Posterior cingulate gyrus (tissue), 11 donors: ENCODE measurements around the gene TUBA4A.
A peak's percentile ranks its signal among the peaks of the same experiment; 100 is the strongest.
"Not testable (repeated sequence)": the region's sequence is repeated elsewhere in the genome, so short reads cannot be mapped to it uniquely, and the experiment has no call there.

ENCODE experiments used
- DNase-seq, 10 donors: peaks; one replicate each; pipeline versions ENCODE4 v3.0.0 to v3.0.0-alpha.2; 2020 to 2021; ENCODE audit warnings: mixed read lengths in 3 of 10
- intact Hi-C: fragments of 100-400 bp; cut with DNase I; formaldehyde crosslinking; loops from one replicate; pipeline ENCODE4 v1.15.1; 2023

The TUBA4A gene

GRCh38 chr2:219287580-219288265, 34.0 kb upstream of the TUBA4A start:
- DNase-seq, result peak in 1 of 10 donors; percentile 62
- intact Hi-C loops, result no loop called here

DNA sequence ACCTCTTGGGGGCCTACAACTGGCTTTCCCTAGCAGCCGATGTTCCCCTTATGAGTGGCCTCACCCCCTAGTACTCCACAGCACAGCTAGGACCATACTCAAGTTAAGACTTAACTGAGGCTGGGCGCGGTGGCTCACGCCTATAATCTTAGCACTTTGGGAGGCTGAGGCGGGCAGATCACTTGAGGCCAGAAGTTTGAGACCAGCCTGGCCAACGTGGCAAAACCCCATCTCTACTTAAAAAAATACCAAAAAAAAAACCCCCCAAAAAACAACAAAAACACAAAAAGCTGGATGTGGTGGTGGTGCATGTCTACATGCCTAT, 33.4 kb upstream of the TUBA4A start:
- intact Hi-C loops, DNase-seq: not testable (repeated sequence)

GRCh38 chr2:219286436-219287115, 32.9 kb upstream of the TUBA4A start:
- intact Hi-C loops, result no loop called here
- peak in 4 of 10 donors; percentile 51 to 94 (median 70) for DNase-seq

GRCh38 chr2:219285894-219286425, 32.2 kb upstream of the TUBA4A start:
- DNase-seq, result peak in 8 of 10 donors; percentile 55 to 96 (median 81)
- intact Hi-C loops, result no loop called here

DNA sequence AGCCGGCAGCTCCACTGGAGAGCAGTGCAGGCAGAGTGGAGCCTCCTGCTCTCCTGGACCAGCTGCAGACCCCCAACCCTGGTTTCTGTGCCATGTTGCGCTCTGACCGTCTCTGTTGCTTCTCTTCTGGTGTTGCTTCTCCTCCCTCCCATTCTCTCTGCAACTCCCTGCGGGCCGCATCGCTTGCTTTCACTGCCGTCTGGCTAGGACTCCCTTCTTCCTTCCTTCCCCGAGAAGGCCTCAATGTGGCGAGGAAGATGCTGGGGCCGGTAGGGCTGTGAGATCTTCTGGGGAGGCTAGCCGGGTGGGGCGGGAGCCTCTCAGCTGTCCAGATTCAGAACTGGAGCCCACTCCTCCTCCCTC, 31.6 kb upstream of the TUBA4A start:
- DNase-seq, result peak in 1 of 10 donors; percentile 74
- intact Hi-C loops, result no loop called here

DNA sequence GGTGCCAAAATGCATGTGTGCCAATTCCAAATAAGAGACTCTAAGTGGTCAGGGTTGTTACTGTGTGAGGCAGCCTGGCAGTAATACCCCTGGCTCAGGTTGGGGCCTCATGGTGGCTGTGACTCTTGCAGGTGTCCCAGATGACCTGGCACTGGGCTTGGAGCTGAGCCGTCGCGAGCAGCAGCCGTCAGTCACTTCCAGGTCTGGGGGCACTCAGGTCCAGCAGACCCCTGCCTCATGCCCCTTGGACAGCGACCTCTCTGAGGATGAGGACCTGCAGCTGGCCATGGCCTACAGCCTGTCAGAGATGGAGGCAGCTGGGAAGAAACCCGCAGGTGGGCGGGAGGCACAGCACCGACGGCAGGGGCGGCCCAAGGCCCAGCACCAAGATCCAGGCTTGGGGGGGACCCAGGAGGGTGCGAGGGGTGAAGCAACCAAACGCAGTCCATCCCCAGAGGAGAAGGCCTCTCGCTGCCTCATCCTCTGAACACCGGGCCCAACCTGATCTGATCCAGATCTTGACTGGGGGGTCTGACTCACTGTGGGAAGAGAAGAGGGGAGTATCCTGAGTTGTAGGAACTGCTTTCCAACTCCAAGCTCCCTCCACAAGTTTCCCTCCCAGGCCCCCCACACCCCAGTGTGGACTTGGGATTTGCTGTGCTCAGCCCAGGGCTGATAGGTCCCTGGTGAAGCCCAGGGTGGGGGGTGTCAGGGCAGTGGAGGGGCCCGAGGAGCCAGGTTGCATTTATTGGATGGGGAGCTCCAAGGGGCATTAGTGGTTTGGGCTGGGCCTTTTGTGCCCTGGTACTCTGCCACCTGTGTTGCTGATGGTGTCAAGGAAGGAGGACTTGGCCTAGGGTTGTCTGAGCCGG, 31.0 kb upstream of the TUBA4A start:
- DNase-seq, result peak in 1 of 10 donors; percentile 81
- intact Hi-C loops, result no loop called here

GRCh38 chr2:219282943-219283581, 29.3 kb upstream of the TUBA4A start:
- DNase-seq, result peak in 3 of 10 donors; percentile 70 to 92 (median 89)
- intact Hi-C loops, result no loop called here

- intact Hi-C loops, result no loop called here
- DNase-seq, result peak in 3 of 10 donors; percentile 47 to 88 (median 60)
Measured at GRCh38 chr2:219282375-219282774, 28.7 kb upstream of the TUBA4A start.

DNA sequence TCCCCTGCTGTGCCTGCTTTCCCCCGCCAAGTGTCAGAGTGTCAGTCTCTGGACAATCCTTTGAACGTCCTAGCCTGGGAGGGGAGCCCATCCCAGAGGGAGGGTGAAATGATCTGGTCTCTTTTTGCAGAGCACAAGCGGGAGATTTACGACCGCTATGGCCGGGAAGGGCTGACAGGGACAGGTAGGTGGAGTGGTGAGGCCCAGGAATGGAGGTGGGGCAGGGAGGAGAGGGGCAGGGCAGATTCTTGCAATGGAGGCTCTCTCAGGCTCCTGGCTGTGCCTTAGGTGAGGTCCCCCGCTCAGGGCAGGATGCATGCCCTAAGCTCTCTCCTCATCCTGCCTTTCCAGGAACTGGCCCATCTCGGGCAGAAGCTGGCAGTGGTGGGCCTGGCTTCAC, 27.9 kb upstream of the TUBA4A start:
- DNase-seq, result peak in 2 of 10 donors; percentile 47 to 73
- intact Hi-C loops, result no loop called here

DNA sequence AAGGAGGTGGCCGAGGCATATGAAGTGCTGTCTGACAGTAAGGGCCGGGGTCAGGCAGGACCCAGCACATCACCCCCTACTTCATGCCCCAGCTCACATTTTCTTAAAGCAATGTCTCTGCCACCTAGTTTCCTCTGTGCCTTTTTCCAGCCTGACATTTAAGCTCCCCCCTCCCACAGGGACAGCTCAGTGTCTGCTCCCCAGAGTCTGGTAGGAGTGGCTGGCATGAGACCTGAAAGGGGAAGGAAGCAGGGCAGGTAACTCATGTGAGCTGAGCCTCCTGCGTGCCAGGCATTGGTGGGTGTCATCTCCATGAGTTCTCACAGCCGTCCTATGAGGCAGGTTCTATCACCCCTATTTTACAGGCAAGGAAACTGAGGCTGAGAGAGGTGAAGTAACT, 26.9 kb upstream of the TUBA4A start:
- intact Hi-C loops, result no loop called here
- DNase-seq, result no peak

GRCh38 chr2:219279916-219280516, 26.3 kb upstream of the TUBA4A start:
- intact Hi-C loops, result loop anchor here (2.0 to 5.0 kb wide), 2 partner anchors 103 to 107 kb away; partner anchors contain the start of genes CNPPD1 and DNPEP

DNA sequence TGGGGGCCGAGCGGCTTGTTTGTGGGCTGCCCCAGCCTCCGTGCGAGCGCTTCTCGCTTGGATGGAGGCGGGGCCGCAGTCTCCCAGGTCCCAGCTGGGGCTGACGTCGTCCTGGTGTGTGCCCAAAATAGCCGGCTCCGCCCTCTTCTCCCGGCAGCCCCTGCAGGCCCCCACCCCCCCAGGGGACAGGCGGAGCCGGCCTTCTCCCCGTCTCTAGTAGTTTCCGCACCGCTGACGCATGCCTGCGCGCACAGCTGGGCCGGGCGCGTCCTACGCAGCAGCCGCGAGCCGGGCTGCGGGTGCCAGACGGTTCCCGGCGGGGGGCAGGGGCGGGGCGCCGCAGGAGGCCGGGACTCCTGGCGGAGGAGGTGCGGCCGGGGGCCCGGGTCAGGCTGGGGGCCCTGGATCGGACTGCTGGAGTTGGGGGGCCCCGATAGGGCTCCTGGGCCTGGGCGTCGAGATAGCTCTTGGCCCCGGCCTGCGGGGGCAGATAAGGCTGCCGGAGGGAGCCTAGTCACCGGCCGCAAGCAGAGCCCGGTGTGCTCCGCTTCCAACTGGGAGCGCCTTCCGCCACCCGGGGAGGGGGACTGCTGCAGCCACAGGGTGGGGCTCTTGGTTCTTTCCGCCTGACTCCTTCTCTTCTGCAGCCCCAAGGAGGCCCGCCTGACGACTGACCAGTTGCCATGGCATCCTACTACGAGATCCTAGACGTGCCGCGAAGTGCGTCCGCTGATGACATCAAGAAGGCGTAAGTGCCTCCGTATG, 25.6 kb upstream of the TUBA4A start, which contains the start of gene DNAJB2:
TSS of gene DNAJB2 (plus strand) at position 216 of the 765 bp plus-strand sequence. CDS start at position 684, 468 bp downstream.
- peak; percentile 98 to 100 (median 99) for DNase-seq
- intact Hi-C loops, result loop anchor here (2.0 to 5.0 kb wide), 2 partner anchors 103 to 108 kb away; partner anchors contain the start of genes CNPPD1 and DNPEP

More at GRCh38 chr2:219279916-219280516, 26.3 kb upstream of the TUBA4A start:
- DNase-seq, result peak in 1 of 10 donors; percentile 67

DNA sequence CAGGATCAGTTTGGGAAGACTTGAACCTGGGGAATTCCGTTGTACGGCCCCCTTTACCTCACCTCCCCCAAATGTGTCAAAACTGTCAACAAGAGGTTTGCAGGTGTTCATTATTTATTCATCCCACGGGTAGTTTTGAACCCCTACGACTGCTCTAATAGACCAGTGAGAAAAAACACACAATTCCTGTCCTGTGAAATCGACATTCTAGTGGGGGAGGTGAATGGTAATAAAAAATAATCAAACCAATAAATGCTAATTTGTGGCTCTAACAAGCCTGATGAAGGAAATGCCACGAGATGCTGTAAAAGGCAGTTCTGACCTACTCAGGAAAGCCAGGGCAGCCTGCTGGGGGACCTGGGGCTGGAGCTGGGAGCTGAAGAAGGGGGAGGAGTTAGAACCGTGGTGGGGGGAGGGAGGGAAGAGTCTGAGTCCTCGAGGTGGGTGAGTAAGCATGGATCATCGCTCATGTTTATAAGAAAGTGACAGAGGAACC, 25.0 kb upstream of the TUBA4A start:
- intact Hi-C loops, result loop anchor here (2.0 to 5.0 kb wide), 2 partner anchors 102 to 109 kb away; partner anchors contain the start of genes CNPPD1 and DNPEP

DNA sequence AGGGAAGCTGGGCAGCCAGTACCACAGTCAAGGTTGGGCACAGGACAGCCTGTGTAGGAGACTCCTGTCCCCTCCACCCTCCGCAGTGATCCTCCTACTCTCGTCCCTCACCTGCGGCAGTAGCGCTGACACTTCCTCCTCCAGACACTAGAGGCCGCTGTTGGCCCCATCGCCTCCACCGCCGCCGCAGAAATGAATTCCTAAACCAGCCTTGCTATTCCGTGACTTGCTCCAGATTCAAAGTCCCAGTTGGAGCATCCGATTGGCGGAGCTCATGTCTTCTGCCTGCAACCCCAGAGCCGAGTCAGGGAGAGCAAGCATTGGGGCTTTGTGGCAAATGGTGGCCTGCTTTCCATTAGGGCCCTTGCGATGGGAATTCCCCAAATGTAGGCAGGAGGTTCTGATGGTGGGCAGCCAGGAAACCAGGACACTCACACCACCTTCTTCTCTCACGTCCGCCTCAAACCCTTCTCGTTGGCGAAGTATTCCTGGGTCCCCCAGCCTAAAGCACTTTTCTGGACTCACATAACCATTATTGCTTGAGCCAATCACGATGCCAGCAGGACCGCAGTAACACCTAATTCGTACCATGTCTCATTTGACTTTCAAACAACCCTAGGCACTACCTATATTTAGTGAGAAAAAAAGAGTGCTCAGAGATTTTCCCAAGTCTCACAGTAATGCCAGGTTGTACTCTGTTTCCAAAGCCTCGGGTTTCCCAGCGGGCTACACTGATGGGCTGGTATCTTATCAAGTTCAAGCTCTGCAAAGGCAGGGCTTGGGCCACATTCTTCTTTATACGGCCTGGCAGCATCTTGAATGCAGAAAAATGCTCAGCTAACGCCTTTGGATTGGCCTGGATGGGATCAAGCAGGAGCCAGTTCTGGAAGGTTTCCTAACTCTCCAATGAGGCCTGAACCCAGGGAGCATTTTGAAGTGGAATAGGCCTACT, 24.3 kb upstream of the TUBA4A start:
- intact Hi-C loops, result loop anchor here (1.0 to 5.0 kb wide), 3 partner anchors 20 to 109 kb away; partner anchors contain the start of genes CNPPD1 and DNPEP
- peak; percentile 79 to 98 (median 88) for DNase-seq

More for the DNA sequence above, 25.0 kb upstream of the TUBA4A start:
- no peak for DNase-seq

- intact Hi-C loops, result no loop called here
- DNase-seq, result peak in 2 of 10 donors; percentile 45 to 54
Measured at GRCh38 chr2:219274361-219274921, 20.7 kb upstream of the TUBA4A start.

- peak in 2 of 10 donors; percentile 20 to 33 for DNase-seq
- intact Hi-C loops, result no loop called here
Measured at GRCh38 chr2:219273937-219274336, 20.2 kb upstream of the TUBA4A start.

DNA sequence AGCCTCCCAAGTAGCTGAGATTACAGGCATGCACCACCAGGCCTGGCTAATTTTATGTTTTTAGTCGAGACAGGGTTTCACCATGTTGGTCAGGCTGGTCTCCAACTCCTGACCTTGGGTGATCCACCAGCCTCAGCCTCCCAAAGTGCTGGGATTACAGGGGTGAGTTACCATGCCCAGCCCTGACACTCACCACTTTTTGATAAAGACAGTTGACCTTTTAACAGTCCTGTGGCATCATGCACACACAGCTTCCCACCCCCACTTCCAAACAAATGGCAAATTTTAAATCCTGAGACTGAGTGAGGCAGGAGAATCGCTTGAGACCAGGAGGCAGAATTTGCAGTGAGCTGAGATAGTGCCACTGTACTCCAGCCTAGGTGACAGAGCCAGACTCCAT, 19.3 kb upstream of the TUBA4A start:
- DNase-seq, result peak in 1 of 10 donors; percentile 7
- intact Hi-C loops, result no loop called here
